GDM1 (cell line): ENCODE measurements around the gene KRTAP12-1.

Experiments
- DNase-seq: peaks from one replicate; lab custom pipeline; 2025; lab: John Stamatoyannopoulos, UW

Gene KRTAP12-1, protein sequence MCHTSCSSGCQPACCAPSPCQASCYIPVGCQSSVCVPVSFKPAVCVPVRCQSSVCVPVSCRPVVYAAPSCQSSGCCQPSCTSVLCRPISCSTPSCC

DNA sequence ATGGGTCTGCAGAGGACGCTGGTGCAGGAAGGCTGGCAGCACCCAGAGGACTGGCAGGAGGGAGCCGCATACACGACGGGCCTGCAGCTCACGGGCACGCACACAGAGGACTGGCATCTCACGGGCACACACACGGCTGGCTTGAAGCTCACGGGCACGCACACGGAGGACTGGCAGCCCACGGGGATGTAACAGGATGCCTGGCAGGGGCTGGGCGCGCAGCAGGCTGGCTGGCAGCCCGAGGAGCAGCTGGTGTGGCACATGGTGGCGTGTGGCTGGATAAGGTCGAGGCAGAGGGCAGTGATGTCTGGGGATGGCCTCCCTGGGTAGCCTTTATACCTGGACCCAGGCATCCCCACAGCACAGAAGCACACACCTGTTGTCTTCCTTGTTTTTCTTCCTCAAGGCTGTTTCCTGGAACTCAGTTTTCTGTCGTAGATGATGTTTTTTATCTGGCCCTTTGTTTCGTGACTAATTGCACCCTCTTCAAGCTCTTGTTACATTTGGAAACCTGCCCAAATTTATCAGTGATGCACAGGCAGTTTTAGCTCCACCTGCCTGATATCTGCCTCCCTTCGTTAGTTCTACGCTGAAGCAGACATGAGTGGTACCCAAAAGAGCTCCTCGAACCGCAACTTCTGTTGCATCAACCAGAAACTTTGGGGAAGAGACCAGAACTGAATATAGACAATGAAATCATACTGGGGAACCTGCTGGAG is at the start of gene KRTAP12-1:
Gene KRTAP12-1 (minus strand): TSS at position 303 of the 719 bp plus-strand sequence. CDS start 40 bp downstream, at position 263.
- DNase-seq = no peak

DNA sequence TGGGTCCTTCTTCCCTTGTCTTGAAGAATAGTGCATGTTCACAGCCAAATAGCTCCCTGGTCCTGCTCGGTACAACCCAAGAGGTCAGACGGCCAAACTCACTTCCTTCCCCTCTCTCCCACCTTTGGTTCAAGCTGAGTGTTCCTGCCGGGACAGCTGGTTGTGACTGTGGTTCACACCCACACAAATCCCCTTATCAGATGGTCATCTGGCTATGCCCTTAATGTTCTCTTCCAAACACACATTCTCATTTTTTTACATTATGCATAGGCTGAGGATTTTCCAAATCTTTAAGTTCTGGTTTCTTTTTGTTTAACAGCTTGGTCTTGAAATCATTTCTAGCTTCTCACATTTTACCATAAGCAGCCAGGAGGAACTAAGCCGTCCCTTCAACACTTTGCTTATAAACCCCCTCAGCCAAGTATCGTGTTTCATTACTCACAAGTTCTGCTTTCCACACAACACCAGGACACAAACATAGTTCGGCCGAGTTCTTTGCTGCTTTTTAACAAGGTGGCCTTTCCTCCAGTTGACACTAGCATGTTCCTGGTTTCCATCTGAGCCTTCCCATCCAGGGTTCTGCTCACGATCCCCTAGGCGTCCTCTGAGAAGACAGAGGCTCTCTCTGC is 49.1 kb upstream of the KRTAP12-1 start:
- no peak for DNase-seq

DNA sequence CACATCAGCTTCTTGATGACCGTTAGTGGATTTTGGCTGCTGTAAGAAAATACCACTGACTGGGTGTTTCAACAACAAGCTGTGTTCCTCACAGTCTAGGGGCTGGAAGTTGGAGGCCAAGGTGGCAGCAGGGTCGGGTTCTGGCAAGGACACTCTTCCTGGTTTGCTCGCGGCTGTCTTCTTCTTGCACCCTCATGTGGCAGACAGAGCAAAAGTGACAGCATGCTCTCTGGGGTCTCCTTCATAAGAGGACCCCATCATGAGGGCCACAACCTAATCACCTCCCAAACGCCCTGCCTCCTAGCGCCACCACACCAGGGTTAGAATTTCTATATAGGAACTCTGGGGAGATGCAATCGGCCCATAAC is 48.0 kb upstream of the KRTAP12-1 start:
- no peak for DNase-seq

DNA sequence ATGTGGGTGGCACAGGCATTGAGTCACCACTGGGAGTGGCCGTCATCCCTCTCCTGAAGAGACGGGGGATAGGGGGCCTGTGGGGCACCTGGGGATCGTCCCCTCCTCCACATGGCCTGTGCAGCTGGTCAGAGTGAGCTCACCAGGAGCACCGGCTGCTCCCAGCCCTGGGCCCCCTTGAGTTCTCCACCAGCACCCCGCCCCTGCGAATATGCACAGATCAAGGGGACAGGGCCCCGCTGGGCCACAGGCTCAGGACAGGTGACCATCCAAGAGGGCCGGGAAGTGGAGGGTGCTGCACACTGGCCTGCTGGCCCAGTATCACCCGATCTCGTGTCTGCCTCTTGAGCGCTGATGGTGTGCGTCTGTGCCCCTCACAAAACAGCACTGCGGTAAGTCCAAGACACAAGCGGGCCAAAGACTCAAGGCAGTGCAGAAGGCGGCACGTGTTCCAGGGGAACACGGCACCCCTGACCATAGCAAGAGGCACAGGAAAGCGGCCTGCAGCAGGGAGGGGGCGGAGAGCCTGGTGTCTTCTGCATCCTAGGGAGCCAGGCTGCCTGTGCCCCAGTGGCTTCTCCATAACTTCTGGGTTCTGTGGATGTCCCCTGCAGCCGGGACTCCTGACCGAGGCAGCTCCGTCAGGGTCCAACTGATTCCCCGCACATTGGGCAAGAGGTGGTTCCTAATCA is 47.5 kb upstream of the KRTAP12-1 start:
- no peak for DNase-seq

DNA sequence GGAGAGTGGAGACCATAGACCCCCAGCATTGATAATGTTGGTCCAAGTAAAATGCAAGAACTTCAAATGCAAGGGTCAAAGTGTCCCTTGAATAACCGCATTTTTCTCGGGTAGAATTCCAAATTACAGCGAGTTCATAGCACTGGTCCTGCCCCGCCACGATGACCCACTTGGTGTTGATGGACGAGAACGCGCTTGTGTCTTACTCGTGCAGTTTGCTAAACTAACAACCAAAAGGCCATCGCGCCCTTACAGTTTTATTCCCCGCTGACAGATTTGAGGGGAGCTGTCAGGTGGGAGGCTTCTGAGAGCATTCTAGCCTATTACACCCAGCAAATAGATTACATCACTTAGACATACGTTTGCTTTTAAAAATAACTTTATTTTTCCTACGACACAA is 46.8 kb upstream of the KRTAP12-1 start:
- no peak for DNase-seq

DNA sequence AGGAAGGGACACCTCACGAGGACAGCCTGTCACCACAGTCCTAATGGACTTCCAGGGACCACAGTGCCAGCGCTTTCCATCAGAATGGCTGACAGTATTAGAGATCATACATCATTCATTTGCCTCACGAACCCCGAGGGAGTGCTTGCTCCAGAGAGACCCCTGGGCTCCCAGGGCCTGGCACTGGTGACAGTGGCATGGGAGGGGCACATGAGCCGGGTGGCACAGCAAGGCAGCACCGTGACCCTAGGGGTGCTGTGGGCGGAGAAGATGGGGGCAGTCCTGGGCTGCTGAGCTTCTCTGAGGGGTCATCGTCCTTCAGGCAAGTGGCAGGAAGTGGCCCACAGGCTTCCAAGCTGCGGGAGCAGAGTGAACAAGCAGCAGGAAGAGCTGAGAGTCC is 45.8 kb upstream of the KRTAP12-1 start:
- DNase-seq = no peak

DNA sequence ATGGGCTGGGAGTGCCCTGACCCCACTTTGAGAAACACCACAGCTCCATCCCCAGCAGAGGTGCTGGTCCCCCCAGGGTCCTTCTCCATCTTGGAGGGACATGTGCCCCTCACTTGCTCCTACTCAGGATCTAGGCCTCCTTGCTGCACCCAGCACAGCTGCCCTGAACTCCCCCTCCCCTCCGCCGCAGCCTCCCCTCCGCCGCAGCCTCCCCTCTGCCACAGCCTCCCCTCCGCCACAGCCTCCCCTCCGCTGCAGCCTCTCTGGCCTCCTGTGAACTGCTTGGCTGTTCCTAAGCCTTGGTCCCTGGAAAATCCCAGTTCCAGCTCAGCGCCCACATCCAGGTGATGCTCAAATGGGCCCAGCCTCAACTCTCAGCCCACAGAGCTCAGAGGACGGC is 45.4 kb upstream of the KRTAP12-1 start:
- no peak for DNase-seq

DNA sequence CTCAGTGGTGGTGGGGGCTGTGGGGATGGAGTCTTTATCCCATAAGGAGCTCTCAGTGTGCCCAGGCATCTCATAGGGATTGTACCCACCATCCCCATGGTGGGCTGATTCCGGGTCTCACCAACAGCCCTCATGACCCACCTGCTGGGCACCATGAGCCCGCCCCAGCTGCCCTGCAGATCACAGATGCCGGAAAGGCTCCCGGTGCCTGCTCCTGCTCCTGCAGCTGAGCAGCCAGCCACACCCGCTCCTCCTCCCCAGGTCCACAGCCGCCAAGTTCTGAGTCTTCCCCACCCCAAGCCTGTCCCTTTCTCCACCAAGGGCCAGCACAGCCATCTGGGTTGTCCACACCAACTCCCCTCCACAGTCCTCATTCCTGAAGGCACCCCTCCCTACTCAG is 44.9 kb upstream of the KRTAP12-1 start:
- no peak for DNase-seq

DNA sequence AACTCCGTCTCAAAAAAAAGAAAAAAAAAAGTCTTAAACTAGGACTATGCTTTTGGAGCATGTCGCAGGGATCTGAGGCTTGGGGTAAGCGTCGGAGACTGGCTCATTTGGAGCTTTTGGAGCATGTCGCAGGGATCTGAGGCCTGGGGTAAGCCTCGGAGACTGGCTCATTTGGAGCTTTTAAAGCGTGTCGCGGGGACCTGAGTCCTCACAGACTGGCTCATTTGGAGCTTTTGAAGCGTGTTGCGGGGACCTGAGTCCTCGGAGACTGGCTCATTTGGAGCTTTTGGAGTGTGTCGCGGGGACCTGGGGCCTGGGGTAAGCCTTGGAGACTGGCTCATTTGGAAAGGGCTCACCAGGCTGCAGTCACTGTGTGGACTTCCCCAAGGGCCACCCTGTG is 43.0 kb upstream of the KRTAP12-1 start:
- DNase-seq = no peak

DNA sequence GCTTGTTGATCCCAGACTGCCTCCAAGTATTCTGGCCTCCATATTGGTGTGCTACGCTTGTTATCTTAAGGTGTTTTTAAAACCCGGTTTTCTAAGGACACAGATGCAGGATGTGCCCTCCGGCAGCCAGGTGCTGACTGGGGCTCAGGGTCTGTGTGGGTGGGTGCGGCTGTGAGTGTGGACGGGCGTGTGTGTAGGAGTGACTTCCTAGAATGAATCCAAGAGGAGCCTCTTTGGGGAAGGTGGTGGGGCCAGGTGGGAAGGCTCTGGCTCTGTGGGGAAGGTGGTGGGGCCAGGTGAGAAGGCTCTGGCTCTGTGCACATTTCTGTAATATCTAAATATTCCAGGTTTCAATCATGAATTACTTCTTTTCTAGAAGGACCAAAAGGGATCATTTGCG is 42.2 kb upstream of the KRTAP12-1 start:
- no peak for DNase-seq

DNA sequence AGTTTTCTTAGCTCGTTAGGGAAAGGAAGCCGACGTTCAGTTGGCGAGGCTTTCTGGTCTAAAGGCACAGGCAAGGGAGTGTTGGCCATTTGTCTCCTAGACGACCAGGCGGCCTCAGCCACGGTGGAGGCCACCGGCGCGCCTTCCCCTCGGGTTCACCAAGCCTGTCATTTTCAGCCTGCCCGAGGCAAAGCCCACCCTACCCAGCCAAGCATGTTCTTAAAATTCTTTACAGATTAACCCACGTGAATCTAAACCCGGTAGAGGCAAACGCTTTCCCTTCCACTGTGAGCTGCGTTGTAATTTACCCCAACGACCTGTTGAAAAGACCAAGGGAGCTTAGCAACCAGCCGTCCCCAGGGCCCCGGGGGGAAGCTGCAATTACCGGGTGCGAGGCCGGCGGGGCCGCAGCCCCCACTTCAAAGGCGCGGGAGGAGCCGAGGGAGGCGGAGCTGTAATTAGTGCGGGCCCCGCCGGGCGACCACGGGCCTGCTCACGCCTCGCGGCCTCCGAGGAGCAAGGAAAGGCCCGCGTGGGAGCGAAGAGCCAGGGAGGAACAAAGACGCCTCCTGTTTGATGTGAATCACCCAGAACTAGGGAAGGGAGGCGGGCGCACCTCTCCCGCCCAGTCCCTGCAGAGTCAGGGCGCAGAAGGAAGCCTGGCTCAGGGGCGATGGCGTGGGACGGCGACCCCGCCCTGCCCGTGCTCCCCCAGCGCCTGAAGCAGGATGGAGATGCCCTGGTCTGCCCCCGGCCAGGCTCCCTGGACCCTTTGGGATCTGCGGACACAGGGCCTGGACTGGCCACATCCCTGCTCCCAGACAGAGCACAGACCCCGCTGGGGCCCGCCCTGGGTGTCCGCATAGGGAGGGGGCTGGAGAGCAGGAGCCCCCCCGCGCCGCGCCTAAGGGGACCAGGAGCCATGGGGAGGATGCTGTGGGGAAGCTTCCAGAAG is 41.5 kb upstream of the KRTAP12-1 start:
- no peak for DNase-seq

DNA sequence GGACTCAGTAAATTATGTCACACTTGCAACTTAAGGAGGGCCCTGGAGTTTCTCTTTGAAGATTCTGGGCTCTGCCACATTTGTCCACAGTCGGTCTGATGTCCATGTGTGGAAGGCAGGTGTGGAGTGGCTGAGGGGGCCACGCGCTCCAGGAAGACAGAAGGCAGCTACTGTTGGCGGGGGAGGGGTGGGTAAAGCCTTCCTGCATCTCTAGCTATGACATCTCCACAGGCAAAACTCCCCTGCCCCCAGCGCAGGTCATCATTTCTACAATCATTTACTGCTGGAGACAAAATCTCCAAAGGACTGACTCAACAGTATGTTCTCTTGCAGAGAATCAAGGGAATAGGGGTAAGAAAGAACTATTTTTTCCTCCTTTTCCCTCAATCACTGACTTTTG is 40.8 kb upstream of the KRTAP12-1 start:
- no peak for DNase-seq

DNA sequence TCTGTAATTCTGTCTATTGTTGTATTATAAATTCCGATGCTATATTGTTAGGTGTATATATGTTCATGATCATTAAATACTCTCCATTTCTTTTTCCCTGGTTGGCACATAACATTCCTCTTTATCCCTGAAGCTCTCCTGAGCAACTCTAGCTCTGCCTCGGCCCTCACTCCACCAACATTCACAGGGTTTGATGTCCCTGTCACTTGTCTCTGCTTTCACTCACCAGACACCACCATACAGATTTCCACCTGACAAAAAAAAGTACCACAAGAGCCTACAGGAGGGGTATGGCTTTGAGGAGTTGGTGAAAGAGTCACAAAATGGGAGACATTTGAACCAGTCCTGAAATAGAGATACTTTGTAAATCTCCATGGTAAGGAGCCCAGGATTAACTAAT is 38.2 kb upstream of the KRTAP12-1 start:
- no peak for DNase-seq

DNA sequence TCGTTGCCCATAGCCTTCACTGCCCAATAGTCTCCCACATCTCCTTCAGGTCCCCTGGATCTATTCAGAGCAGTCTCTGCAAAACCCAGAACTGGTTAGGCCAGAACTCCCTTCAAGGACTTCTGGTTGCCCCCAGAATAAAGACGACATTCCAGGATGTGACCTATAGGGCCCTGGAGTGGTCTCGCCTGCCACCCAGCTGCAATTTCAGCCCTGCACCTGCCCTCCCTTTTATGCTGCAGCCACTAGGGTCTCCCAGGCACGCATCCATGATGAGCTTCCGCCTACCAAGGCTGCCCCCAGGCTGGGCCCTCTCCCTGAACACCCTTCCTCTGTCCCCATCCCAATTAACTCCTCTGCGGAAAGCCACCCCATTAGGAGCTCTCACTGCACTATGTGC is 36.6 kb upstream of the KRTAP12-1 start:
- DNase-seq = no peak

DNA sequence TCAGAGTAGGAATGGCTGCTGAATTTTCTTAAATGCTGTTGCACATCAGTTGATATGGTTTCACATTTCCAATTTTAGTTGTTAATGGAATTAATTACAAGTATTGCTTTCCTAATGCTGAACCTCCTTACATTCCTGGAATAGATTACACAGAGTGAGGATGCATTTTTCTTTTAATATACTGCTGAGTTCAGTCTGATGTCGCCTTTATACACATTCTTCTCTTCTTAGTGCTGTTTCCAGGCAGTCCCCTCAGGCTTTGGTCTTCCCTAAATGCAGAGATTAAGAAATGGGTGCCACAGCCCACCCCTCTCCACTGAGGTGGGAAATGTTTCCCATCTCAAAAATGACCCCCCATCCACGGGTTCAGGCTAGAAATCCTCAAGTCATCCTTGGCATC is 36.1 kb upstream of the KRTAP12-1 start:
- DNase-seq = no peak

DNA sequence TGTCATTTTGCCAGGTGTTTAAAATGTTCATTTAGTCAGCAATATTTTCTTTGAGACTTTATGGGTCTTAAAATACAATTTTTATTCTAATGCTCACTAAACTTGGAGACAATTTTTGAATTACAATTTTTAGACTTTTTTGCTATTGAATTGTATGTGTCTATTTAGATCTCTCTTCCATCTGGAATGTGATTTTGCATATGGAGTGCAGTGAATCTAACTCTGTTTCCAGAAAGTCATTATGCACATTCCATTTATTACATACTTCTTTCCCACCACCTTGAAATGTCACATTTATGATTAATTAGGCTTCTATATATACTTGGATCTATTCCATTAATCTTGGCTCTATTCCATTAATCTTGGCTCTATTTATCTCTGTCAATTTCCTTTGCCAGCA is 35.0 kb upstream of the KRTAP12-1 start:
- DNase-seq = no peak

DNA sequence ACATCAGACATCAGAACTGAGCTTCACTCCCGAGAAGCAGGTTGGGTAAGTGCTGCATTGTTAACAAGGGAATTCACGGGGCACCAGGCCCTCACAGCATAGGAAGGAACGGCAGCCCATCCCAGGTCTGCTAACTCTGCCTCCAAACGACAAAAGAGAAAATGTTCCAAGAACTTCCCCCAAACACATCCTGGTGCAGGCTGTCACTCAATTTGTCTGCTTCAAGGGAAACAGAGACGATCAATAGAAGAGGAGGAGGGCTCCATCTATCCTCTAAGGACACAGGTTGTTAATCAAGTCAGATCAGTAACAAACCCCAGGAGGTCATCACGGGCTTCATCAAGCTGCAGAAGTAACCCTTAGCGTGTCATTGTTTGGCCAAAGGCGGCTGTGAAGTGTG is 32.9 kb upstream of the KRTAP12-1 start:
- no peak for DNase-seq

DNA sequence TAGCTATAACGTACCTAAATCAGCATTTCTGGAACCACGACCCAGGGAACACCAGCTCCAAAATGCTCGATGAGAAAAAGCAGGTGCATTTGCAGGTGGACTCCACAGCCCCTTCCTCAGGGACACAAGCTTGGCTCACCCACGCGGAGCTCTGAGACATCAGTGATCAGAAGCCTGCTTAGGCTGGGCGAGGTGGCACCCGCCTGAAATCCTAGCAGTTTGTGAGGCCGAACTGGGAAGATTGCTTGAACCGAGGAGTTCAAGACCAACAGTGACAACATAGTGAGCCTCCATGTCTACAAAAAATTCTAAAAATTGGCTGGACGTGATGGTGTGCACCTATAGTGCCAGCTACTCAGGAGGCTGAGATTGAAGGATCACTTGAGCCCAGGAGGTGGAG is 31.9 kb upstream of the KRTAP12-1 start:
- no peak for DNase-seq

DNA sequence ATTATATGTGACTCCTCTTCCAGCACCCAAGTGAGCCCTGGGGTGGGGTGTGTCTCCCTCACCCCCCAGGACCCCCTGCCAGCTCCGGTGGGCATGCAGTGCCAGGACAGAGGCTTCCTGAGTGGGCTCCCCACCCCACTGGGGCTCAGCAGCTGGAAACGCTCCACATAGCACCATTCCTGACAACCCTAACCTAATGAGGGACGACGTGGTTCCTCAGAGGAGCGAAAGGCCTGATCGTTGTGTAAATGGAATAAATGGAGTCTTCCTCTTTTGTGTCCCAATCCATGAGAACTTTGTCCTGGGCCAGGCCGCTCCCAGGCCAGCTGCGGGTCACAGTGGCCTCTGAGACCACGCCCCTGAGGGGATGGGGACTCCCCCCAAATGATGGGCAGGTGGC is 31.2 kb upstream of the KRTAP12-1 start:
- DNase-seq = no peak

DNA sequence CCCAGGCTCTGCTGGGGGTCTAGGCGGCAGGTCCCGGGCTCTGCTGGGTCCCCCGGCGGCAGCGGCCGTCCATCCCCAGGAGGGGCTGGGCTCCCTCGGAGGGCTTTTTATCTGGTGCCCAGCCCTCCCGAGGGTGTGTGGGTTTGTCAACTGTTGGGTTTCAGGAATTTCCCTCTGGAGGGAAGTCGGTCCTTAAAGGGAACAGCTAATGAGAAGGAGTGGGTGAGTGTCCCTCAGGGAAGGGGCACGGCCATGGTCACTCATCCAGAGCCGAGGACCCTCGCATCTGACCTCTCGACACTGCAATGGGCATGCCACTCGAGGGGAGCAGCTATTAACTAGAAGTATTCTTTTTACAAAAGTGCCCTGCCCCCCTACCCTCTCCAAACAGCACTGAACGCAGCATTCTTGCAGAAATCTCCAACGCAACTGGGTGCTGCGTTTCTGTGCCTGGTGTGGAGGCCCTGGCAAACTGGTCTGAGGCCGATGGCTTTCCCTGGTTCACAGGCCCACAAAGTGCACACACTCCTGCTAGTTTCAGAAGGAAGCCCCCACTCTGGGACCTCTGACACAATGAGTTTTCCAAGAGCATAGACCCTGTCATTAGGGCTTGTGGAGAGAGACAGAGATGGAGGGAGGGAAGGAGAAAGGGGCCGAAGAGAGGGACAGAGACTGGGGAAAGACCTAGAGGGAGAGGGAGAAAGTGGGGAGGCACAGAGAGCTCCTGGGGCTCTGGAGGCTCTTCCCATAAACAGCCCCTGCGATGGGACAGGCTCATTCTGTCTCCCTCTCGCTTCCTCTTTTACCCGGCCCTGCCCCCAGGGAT is 30.5 kb upstream of the KRTAP12-1 start:
- DNase-seq = no peak
